HepG2 (cell line): ENCODE measurements around the gene BOD1L1. TPM values are rescaled to one million over a fixed set of nuclear protein-coding genes. Genes with fewer than 3 reads are reported as not detected.

Experiments
- ARHGAP35 ChIP-seq: sonication (generic); formaldehyde crosslinking; IDR thresholded peaks from 2 replicates; pipeline ENCODE4 v1.9.0; 2022; ENCODE audit warnings: mild to moderate bottlenecking, inconsistent platforms, moderate library complexity, missing genetic modification reagents, borderline replicate concordance
- ARID2 ChIP-seq: sonication (generic); formaldehyde crosslinking; IDR thresholded peaks from 2 replicates; pipeline ENCODE4 v1.8.1; 2022; ENCODE audit warnings: mild to moderate bottlenecking, missing genetic modification reagents, borderline replicate concordance
- ATF7 ChIP-seq, 2 experiments: fragments of 450-650 bp in 1 of 2; sonication (generic) in 1 of 2; formaldehyde crosslinking in 1 of 2; IDR thresholded peaks; 2 replicates each; pipeline versions ENCODE4 v1.4.0 to v1.6.1; 2016 to 2020; ENCODE audit warnings: antibody characterized with exemption in 1 of 2, mild to moderate bottlenecking in 1 of 2, missing genetic modification reagents in 1 of 2
- CREM ChIP-seq, 2 experiments: sonication (generic) in 1 of 2; formaldehyde crosslinking in 1 of 2; IDR thresholded peaks; 2 replicates each; pipeline versions ENCODE4 v1.4.0 to v1.6.1; 2016 to 2020; ENCODE audit warnings: antibody characterized with exemption in 1 of 2, mild to moderate bottlenecking in 1 of 2, missing genetic modification reagents in 1 of 2
- DMAP1 ChIP-seq: IDR thresholded peaks from 2 replicates; pipeline ENCODE4 v1.6.1; 2016
- DR1 ChIP-seq: sonication (generic); formaldehyde crosslinking; IDR thresholded peaks from 2 replicates; pipeline ENCODE4 v1.8.0; 2021; ENCODE audit warnings: mild to moderate bottlenecking, missing genetic modification reagents, inconsistent platforms
- FOXA3 ChIP-seq: IDR thresholded peaks from 2 replicates; pipeline ENCODE4 v1.6.1; 2016; ENCODE audit warnings: missing genetic modification reagents, missing compliant biosample characterization
- KLF13 ChIP-seq: sonication (generic); formaldehyde crosslinking; IDR thresholded peaks from 2 replicates; pipeline ENCODE4 v1.4.0; 2020; ENCODE audit warnings: mild to moderate bottlenecking, missing genetic modification reagents
- KMT2A ChIP-seq: sonication (generic); formaldehyde crosslinking; IDR thresholded peaks from 2 replicates; pipeline ENCODE4 v1.4.0; 2020; ENCODE audit warnings: missing genetic modification reagents
- NFYB ChIP-seq: sonication (generic); formaldehyde crosslinking; IDR thresholded peaks from 2 replicates; pipeline ENCODE4 v1.4.0; 2020; ENCODE audit warnings: missing genetic modification reagents
- NFYC ChIP-seq: IDR thresholded peaks from 2 replicates; pipeline ENCODE4 v1.6.1; 2016; ENCODE audit warnings: missing genetic modification reagents, missing compliant biosample characterization
- POGZ ChIP-seq: sonication (generic); formaldehyde crosslinking; IDR thresholded peaks from 2 replicates; pipeline ENCODE4 v1.4.0; 2020; ENCODE audit warnings: mild to moderate bottlenecking, missing genetic modification reagents
- RBM39 ChIP-seq: fragments of 200-400 bp; formaldehyde crosslinking; IDR thresholded peaks from one replicate; pipeline ENCODE4 v1.6.1; 2018; ENCODE audit warnings: antibody characterized with exemption, mild to moderate bottlenecking, low read depth, low read length; ENCODE audit not compliant: poor library complexity, severe bottlenecking
- REXO4 ChIP-seq: sonication (generic); formaldehyde crosslinking; IDR thresholded peaks from 2 replicates; pipeline ENCODE4 v1.8.0; 2022; ENCODE audit warnings: missing genetic modification reagents, mild to moderate bottlenecking, borderline replicate concordance
- SATB2 ChIP-seq: sonication (generic); formaldehyde crosslinking; IDR thresholded peaks from 2 replicates; pipeline ENCODE4 v1.5.0; 2020; ENCODE audit warnings: missing genetic modification reagents
- SP1 ChIP-seq, 2 experiments: fragments of 450-650 bp in 1 of 2; sonication (generic) in 1 of 2; formaldehyde crosslinking in 1 of 2; IDR thresholded peaks; 2 replicates each; pipeline versions ENCODE4 v1.4.0 to v1.6.1; 2016 to 2020; ENCODE audit warnings: missing genetic modification reagents in 1 of 2
- SUZ12 ChIP-seq: fragments of 150-350 bp; IDR thresholded peaks from 2 replicates; pipeline ENCODE4 v1.6.1; 2014; ENCODE audit warnings: low read depth, low read length
- ZFP82 ChIP-seq: sonication (generic); formaldehyde crosslinking; IDR thresholded peaks from 2 replicates; pipeline ENCODE4 v1.5.1; 2020; ENCODE audit warnings: mild to moderate bottlenecking, missing genetic modification reagents, borderline replicate concordance
- ZFP91 ChIP-seq: sonication (generic); formaldehyde crosslinking; IDR thresholded peaks from 2 replicates; pipeline ENCODE4 v1.9.0; 2022; ENCODE audit warnings: missing genetic modification reagents, mild to moderate bottlenecking, borderline replicate concordance
- ZNF264 ChIP-seq: sonication (generic); formaldehyde crosslinking; IDR thresholded peaks from 2 replicates; pipeline ENCODE4 v1.4.0; 2020; ENCODE audit warnings: missing genetic modification reagents
- ZNF292 ChIP-seq: sonication (generic); formaldehyde crosslinking; IDR thresholded peaks from 2 replicates; pipeline ENCODE4 v1.8.1; 2022; ENCODE audit warnings: mild to moderate bottlenecking, low read depth, missing genetic modification reagents, borderline replicate concordance
- ZNF337 ChIP-seq: sonication (generic); formaldehyde crosslinking; IDR thresholded peaks from 2 replicates; pipeline ENCODE4 v1.5.1; 2020; ENCODE audit warnings: missing genetic modification reagents, low read depth, mild to moderate bottlenecking, borderline replicate concordance
- ZNF777 ChIP-seq: sonication (generic); formaldehyde crosslinking; IDR thresholded peaks from 2 replicates; pipeline ENCODE4 v1.4.0; 2020; ENCODE audit warnings: missing genetic modification reagents
- ZSCAN31 ChIP-seq: sonication (generic); formaldehyde crosslinking; IDR thresholded peaks from 2 replicates; pipeline ENCODE4 v1.5.0; 2020; ENCODE audit warnings: low read depth, mild to moderate bottlenecking, missing genetic modification reagents
- ZSCAN9 ChIP-seq: IDR thresholded peaks from 2 replicates; pipeline ENCODE4 v1.6.1; 2016; ENCODE audit warnings: borderline replicate concordance
- polyA plus RNA-seq, 8 experiments: library from polyadenylated mRNA; depleted of rRNA in 3 of 8; stranded (reverse) in 7 of 8; unstranded in 1 of 8; fragments of >200 nt; fragmentation: Illumina TruSeq in 4 of 8; extraction: Trizol in 4 of 8; gene quantifications; 2 replicates each; pipeline versions ENCODE4 v1.2.1 to v1.2.3, GENCODE V29; 2011 to 2016; ENCODE audit warnings: low read depth in 4 of 8, missing spikeins in 1 of 8, mixed read lengths in 1 of 8; ENCODE audit not compliant: insufficient read depth in 1 of 8
- total RNA-seq, 5 experiments: library from RNA; depleted of rRNA; stranded (reverse); fragments of >200 nt; fragmentation: Illumina TruSeq; extraction: Trizol; gene quantifications; 2 replicates each; pipeline ENCODE4 v1.2.3, GENCODE V29; 2016; ENCODE audit warnings: low read depth in 1 of 5
- TF ChIP-seq, protein P1 (sequence below): IDR thresholded peaks from 2 replicates; pipeline ENCODE4 v1.6.1; 2016

BOD1L1 gene
- total and polyA plus RNA-seq, 2 of the 13 experiments (the other 11 are each of a cell fraction or from before 2014, with no cell fraction given), result 11.7 to 17.9 TPM

DNA sequence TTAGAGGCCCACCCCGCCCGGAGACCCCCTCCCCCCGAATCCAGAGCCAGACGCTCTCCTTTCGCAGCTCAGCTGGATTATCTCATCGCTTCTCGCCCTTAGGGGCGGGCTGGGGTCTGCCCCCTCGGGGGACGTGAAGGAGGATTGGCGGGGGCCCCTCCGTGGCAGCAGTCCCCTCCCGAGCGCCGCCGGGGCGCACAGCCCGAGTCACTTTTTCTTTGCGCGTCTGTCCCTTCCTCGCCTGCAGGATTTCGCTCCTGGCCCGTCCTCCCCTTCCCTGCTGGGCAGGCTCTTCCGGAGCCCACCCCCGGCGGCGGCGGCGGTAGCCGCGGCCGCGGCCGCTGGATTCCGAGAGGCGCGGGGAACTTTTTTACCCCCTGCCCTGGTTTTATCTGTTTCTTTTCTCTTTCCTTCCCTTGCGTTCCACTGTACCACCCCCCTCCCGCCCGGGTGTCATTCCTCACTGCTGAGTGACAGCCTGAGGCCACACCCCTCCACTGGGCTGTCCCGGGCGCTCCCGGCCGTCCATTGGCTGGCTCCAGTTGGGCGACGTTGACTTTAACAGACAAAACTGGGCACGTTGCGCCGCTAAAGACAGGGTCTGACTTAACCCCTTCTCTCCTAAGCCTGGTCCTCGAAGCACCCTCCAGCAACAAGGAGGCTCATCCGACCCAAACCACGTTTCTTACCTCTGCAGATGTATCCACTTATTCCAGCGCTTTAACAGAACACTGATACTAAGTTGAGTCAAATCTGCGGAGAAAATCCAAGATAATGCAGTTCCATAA lies 82.7 kb downstream of the BOD1L1 start (continued):
- TF ChIP-seq RBM39 (peak; percentile 8), ZNF337 (no peak), ZNF777 (CRISPR knock-in tag) (peak; percentile 71), ATF7 (IDR thresholded peaks at IDR 0.05) (no peak), ATF7 (CRISPR knock-in tag; IDR thresholded peaks at IDR 0.05) (0 out of 2 replicates have a peak, but pooled peaks have one; percentile 21), ZNF264 (peak; percentile 47; the same call in 1 of the 2 replicates), POGZ (peak; percentile 70), NFYC (CRISPR knock-in tag) (peak; percentile 70), ZSCAN31 (CRISPR knock-in tag) (0 out of 2 replicates have a peak, but pooled peaks have one; percentile 18), ARID2 (CRISPR knock-in tag) (0 out of 2 replicates have a peak, but pooled peaks have one; percentile 26), CREM (IDR thresholded peaks at IDR 0.05) (peak; percentile 27; the same call in 1 of the 2 replicates), CREM (CRISPR knock-in tag; IDR thresholded peaks at IDR 0.05) (no peak), DMAP1 (CRISPR knock-in tag) (0 out of 2 replicates have a peak, but pooled peaks have one; percentile 34), REXO4 (no peak), SUZ12 (no peak), FOXA3 (CRISPR knock-in tag) (no peak), ZSCAN9 (no peak), ZFP91 (CRISPR knock-in tag) (peak; percentile 68), KMT2A (CRISPR knock-in tag) (peak; percentile 23; the same call in 1 of the 2 replicates), KLF13 (no peak), ZFP82 (no peak), DR1 (no peak), NFYB (CRISPR knock-in tag) (peak; percentile 65), SP1 (IDR thresholded peaks at IDR 0.05) (no peak), SP1 (CRISPR knock-in tag; IDR thresholded peaks at IDR 0.05) (peak; percentile 42; the same call in 1 of the 2 replicates), SATB2 (CRISPR knock-in tag) (0 out of 2 replicates have a peak, but pooled peaks have one; percentile 24), ZNF292 (CRISPR knock-in tag) (no peak), ARHGAP35 (CRISPR knock-in tag) (no peak)
- TF ChIP-seq, protein P1, sequence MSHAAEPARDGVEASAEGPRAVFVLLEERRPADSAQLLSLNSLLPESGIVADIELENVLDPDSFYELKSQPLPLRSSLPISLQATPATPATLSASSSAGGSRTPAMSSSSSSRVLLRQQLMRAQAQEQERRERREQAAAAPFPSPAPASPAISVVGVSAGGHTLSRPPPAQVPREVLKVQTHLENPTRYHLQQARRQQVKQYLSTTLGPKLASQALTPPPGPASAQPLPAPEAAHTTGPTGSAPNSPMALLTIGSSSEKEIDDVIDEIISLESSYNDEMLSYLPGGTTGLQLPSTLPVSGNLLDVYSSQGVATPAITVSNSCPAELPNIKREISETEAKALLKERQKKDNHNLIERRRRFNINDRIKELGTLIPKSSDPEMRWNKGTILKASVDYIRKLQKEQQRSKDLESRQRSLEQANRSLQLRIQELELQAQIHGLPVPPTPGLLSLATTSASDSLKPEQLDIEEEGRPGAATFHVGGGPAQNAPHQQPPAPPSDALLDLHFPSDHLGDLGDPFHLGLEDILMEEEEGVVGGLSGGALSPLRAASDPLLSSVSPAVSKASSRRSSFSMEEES (CRISPR knock-in tag), result 0 out of 2 replicates have a peak, but pooled peaks have one; percentile 18
